GM19238 (cell line): ENCODE results near the gene GINS1.
A peak's percentile ranks its signal among the peaks of the same experiment; 100 is the strongest.

Experiments
- DNase-seq: peaks from one replicate; pipeline ENCODE4 v3.0.0; 2011; ENCODE audit warnings: low spot score; ENCODE audit not compliant: insufficient read length

The GINS1 gene

DNA sequence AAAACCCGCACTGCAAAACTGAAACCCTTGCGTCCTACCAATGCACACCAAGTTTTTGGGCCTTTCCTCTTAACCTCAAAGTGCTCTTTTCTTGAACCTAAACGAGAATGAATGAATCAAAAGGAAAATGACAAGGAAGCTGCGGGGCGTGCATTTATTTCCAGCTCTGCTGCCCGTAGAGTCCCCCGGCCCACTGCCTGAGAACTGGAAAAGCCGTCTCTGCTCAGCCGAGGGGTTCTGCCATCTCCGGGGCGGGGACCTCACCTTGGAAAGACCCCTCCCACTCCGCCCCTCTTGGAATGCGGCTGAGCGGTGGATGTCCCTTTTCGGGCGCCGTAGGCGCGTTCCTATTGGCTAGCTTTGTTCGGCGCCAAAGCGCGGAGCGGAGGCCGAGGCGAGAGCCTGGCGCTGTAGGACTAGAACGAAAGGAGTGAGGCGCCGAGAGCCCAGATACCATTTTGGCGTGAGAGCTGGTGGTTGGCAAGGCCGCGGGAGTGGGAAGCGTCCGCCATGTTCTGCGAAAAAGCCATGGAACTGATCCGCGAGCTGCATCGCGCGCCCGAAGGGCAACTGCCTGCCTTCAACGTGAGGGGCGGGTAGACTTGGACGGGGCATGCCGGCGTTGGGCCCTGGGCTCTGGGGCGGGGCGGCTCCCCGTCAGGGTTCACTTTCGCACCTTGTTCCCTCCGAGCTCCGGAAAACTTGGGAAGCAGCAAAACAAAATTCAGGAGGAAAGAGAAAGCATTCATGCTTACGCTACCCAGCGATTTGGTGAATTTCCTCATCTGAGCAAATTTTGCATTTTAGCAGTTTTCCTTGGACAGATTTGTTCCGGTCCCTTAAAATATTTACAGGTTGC is at the start of gene GINS1:
Gene GINS1, plus strand, starts transcription at position 363 of the 859 bp plus-strand sequence. Its CDS starts 148 bp downstream, at position 511.
- DNase-seq, result peak; percentile 82

DNA sequence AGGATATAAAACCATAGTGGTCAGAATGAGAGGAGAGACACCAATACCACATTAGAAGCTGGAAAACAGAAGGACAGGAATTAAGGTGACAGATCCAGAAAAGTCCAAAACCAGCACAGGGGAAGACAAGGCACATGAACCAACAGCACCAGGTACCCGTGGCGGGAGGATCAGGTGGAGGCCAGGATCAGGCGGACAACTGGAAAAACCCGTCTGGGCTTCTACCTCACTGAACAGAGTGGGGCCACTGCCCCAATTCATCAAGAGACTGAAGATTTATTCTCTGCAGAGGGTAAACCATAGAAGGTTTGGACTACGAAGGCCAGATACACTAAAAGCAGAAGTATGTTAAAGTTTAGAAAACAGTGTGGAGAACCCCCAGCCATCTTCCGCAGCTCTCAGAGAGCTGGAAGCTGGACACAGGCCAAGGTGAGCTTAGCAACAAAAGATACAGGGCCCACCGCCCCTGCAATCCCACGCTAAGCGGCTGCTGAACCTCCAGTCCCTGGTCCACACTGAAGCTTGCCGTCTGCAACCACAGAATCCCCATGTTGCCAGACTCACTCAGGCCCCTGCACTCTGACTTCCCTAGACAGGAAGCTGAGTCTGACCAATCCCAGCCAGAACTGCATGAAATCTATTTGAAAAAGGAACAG is 46.7 kb upstream of the GINS1 start:
- DNase-seq, result no peak

GRCh38 chr20:25361287-25361683 is 46.2 kb upstream of the GINS1 start:
- no peak for DNase-seq

DNA sequence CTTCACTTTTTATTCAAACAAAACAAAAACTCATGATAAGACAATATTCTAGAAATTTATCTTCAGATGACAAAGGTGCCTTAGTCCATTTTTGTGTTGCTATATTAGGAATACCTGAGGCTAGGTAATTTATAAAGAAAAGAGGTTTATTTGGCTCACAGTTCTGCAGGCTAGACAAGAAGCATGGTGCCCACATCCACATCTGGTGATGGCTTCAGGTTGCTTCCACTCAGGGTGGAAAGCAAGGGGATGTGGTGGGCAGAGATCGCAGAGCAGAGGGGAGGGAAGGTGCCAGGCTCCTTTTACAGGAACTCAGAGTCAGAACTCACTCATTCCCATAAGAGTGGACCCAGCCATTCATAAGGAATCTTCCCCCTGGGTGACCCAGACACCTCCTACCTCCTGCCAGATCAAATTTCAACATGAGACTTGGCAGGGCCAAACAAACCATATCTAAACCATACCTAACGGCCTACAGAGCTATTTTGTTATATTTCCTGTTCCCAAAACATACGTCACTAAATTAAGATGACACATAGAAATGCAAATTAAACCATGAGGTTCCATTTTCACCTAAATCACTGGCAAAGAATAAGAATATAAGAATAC is 43.2 kb upstream of the GINS1 start:
- DNase-seq, result no peak

- DNase-seq, result no peak
These were observed 42.4 kb upstream of the GINS1 start for GRCh38 chr20:25364879-25365699.

GRCh38 chr20:25368526-25368925 is 38.9 kb upstream of the GINS1 start:
- DNase-seq, result no peak

- DNase-seq, result no peak
These were observed 38.5 kb upstream of the GINS1 start for GRCh38 chr20:25368976-25369375.

DNA sequence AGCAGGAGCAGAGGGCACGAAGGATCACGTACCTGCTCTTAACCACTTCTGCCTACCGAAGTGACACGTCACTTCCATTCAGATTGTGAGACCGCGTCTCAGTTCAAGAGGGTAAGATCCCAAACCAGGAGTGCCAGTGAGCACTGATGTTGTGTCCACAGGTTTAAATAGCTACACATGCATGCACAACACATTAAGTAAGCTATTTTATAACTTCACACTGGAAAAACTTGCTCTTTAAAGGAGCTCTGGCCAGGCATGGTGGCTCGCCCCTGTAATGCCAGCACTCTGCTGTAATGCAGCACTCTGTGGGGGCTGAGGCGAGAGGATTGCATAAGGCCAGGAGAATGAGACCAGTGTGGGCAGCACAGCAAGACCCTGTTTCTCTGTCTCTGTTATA is 37.9 kb upstream of the GINS1 start:
- DNase-seq, result no peak

DNA sequence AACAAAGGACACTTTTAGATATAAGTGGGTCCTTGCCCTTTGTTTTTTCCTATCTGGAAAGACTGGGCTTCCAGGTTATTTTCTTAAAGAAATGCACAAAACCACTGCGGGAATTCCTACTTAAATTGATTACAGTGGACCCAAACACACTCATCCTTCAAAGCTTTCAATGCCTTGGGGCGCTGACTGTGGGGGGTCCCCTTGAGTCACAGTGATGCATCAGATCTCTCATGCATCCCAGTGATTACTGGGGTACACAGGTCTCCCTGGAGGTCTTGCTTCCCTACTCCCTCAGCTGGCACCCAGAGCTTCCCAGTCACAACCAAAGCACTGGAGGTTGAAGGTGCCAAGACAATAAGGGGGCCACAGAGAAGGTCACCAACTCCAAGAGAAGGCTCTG is 37.5 kb upstream of the GINS1 start:
- DNase-seq, result no peak

DNA sequence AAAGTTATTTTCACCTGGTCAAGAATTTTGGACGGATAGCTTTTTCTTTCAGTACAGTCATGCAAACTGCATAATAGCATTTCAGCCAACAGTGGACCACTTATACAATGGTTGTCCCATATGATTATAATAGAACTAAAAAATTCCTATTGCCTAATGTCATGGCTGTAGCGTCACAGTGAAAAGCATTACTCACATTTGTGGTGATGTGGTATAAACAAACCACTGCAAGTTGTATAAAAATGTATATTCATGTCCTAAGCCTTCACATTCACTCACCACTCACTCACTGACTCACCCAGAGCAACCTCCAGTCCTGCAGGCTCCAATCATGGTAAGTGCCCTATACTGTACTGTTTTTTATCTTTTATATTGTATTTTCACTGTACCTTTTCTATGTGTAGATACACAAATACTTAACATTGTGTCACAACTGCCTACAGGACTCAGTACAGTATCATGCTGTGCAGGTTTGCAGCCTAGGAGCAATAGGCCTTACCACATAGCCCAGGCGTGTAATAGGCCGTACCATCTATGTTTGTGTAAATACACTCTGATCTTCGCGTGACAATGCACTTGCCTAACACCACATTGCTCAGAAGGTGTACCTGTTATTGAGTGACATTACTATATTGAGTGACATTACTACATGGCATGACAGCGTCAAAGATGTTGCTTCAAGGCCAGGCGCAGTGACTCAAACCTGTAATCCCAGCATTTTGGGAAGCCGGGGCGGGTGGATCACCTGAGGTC is 34.7 kb upstream of the GINS1 start:
- no peak for DNase-seq

- DNase-seq, result no peak
These were observed 32.6 kb upstream of the GINS1 start for GRCh38 chr20:25374842-25375241.

DNA sequence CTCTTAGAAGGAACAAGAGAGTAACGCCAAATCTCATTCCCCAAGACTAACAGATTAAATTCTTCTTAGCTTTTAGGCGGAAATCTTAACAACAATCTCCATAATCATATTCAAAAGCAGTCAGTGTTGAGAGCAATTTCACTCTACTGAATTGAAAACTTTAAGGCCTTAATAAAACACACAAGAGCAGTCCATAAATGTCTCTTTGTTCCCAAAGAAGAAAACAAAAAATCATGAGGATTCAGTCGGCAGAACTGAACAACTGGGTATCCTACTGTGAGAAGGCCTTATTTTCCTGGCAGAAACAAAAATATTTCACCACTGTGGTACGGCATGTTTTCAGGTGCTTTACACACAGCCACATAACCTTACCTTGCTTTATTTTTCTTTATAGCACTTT is 31.2 kb upstream of the GINS1 start:
- DNase-seq, result no peak

GRCh38 chr20:25376886-25377285 is 30.6 kb upstream of the GINS1 start:
- no peak for DNase-seq

DNA sequence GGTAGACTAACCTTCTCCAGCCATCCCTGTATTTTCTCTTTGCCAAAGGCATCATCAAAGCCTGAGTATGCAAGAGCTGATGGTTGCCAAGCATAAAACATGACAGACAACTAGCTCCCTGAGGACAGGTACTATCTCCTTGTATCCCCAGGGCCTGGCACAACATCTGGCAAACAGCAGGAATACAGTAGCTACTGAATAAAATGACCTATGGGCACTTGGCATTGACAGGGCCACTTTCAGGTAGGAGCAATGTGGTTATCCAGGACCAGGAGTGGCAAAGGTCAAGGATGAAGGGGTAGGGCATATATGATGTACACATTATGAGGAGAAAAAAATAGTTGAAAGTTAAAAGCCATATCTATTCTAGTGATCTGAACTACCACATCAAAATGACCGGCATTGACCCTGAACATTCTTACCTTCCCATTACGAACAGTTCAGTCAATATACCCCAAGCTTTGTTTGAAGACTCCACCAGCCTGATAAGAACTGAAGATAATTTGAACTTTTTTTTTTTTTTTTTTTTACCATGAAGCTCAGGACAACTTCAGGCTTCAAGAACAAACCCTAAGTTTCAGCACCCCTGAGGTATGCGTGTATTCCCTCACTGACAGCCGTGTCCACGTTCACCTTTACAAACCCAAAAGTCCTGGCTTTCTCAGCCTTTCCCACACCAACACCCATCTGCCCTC is 29.1 kb upstream of the GINS1 start:
- no peak for DNase-seq

DNA sequence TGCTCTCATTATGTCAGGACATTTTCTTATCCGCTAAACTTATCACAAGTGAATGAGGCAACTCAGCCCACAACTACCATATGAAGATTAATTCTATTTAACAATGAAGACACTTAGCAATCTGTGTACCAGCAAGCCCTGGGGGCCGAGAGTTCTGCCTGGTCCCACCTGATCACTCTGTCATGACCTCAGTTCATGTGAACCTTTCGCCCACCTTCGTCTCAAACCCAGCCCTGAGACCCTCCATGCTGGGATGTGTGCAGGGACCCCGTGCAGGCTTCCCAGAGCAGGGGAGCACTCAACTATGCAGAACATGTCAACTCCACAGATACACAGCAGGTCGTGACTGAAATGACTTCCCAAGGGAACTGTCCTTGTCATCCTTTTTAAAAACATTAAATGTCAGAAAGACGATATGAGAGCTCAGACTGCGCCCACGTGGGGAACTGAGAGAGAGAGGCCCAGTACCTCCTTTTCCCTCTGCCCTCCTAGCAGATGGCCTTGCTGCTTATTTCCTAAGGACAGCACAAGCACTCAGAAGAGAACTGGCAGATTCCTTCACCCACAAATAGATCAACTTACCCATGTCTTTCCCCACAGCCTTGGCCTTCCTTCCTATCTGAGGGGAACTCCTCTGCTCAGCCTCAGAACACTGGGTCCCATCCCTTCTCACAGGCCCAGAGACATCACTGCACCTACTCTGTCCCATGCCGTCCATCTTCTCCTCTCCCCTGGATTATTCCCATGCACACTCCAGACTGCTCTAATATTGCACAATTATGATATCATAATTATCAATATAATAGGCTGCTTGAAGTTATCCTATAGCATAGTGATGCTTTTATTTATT is 28.4 kb upstream of the GINS1 start:
- no peak for DNase-seq

DNA sequence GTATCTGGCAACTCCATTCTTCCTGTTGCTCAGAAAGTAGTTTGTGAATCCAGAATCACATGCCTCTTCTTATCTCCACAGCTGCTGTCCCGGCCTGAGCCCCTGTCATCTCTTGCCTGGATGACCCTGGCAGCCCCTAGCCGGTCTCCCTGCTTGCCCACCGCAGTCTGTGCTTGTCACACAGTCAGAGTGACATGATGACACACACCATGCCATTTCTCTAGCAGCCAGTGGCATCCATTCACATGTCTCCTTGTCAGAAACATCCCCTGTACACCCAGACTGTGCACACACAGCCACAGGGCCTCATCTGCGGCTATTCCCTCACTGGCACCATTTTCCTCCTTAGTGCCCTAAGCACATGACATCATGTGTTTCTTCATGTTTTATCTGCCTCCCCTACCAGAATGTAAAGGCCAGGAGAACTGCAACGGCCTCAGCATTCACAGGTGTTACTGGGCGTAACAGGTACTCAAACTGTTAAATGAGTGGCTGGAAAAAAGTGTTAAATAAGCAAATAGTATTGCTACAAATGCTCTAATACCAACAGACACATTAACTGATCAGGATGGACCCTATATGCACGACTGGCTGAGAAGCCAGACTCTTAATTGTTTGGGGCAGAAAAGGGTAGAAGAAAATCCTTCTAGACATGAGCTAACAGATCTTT is 26.4 kb upstream of the GINS1 start:
- DNase-seq, result no peak

DNA sequence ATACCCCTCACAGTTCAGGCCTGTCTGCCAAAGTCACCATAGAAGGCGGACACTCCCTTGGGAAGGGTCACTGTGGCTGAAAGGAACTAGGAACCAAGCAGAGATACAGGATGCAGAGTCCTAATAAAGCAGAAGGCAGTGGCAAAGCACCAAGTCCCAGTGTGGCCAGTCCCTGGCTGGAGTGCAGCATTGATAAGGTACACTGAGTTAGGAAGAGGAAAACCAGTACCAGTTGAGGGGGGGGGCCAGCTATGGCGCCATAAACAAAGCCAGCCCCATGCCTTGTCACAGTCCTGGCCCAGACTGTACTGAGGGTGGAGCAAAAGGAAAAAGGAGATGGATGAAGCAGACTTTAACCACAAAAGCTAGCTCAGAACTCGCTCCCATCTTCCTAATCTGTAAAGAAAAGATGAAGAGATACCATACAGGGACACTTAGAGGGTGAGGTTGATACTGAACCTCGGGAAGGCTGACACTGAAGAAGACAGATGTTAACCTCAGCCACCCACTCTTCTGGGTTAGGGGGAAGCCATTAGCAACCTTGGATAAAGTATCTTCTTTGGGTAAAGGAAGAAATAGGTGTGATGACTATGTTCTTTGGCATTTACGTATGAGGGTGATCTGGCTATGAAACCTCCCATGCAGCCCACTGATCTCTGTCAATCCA is 24.6 kb upstream of the GINS1 start:
- no peak for DNase-seq

DNA sequence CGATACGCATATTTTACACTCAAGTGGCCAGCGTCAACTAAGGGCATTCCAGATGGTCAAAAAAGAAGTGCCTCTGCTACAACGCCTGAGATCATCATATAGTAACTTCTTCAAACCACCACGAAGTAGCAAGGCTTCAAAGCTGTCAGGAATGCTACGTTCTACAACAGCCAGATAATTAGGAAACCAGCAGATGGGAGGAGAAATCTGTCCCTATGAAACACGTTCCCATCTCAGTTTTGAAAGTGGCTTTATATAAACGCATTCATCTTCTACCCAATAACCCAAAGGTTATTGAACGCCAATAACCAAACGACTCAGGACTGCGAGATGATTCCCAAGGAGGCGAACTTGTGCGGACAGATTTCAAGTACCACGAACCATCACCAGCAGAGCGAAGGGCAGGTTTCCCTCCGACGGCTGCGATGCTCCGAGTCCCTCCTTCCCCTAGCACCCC is 18.0 kb upstream of the GINS1 start:
- no peak for DNase-seq
